Fibroblast of villous mesenchyme (primary cell): ENCODE results near the gene TFAP2E. TPM values are rescaled to one million over a fixed set of nuclear protein-coding genes. Genes with fewer than 3 reads are reported as not detected.

Experiments used
- DNase-seq: peaks from one replicate; pipeline ENCODE4 v3.0.0-alpha.2; 2010; ENCODE audit warnings: low read depth
- H3K4me3 ChIP-seq: 2 replicates; pipeline ENCODE4 v1.5.1; 2011; ENCODE audit warnings: low read depth, mild to moderate bottlenecking, low read length
- CTCF ChIP-seq: IDR thresholded peaks from 2 replicates; pipeline ENCODE4 v1.5.1; 2012; ENCODE audit warnings: low read depth, mild to moderate bottlenecking, low read length; ENCODE audit not compliant: insufficient read depth
- total RNA-seq: library from RNA; depleted of rRNA; stranded (reverse); fragments of >200 nt; gene quantifications from 2 replicates; pipeline ENCODE4 v1.2.3, GENCODE V29; 2012

Gene TFAP2E
- total RNA-seq, 1 donor, result under 0.01 TPM

GRCh38 chr1:35623832-35624231 lies 50.7 kb downstream of the TFAP2E start:
- TF ChIP-seq CTCF, result no peak
- no peak for DNase-seq
- H3K4me3 ChIP-seq, result no peak overlapping the region

- DNase-seq, result no peak
- H3K4me3 ChIP-seq, result no peak overlapping the region
- no peak for TF ChIP-seq CTCF
Measured at GRCh38 chr1:35629051-35629450, 55.9 kb downstream of the TFAP2E start.

GRCh38 chr1:35631396-35631795 lies 58.3 kb downstream of the TFAP2E start:
- no peak overlapping the region for H3K4me3 ChIP-seq
- DNase-seq, result no peak
- TF ChIP-seq CTCF, result no peak

- no peak for DNase-seq
- no peak overlapping the region for H3K4me3 ChIP-seq
- no peak for TF ChIP-seq CTCF
Measured at GRCh38 chr1:35633547-35633946, 60.4 kb downstream of the TFAP2E start.

- H3K4me3 ChIP-seq, result peak overlapping the region; percentile 55
- DNase-seq, result peak; percentile 82
- no peak for TF ChIP-seq CTCF
Measured at GRCh38 chr1:35637401-35637809, 64.3 kb downstream of the TFAP2E start.

- DNase-seq, result no peak
- no peak for TF ChIP-seq CTCF
- H3K4me3 ChIP-seq, result peak overlapping the region; percentile 91
Measured at GRCh38 chr1:35640380-35641232, 67.5 kb downstream of the TFAP2E start.
